ENCODE results near the gene IQGAP1. TPM values are rescaled to one million over a fixed set of nuclear protein-coding genes. Genes with fewer than 3 reads are reported as not detected.

Gene IQGAP1
- total RNA-seq, 6 experiments from 2014 or later: 12.2 to 43.7 (median 26.3) TPM

GRCh38 chr15:90364251-90364650, 23.8 kb upstream of the IQGAP1 start:
- Histone ChIP-seq H3K9me3 (no peaks in the 10 kb centered on the region), H3K27ac (no peak overlapping the region), H3K36me3 (peaks cover 0 to 4% (median 0%) of the 10 kb centered on the region in 4 donors), H3K27me3 (no peaks in the 10 kb centered on the region), H3K4me3 (no peak overlapping the region), H3K4me1 (no peaks in the 10 kb centered on the region)
- DNase-seq: no peak
- WGBS (ENCODE audit: insufficient coverage, low coverage, low lambda C conversion rate, missing lambda C conversion rate): 78% methylated on average over 2 of the region's 4 CpGs
- ATAC-seq: no peak
- intact Hi-C loops (cut with DNase I): no loop called here
- TF ChIP-seq POLR2A (IDR thresholded peaks at IDR 0.05) (no peak), CTCF (IDR thresholded peaks at IDR 0.05) (no peak)

GRCh38 chr15:90365414-90366055, 22.5 kb upstream of the IQGAP1 start:
- DNase-seq: no peak
- Histone ChIP-seq H3K4me1 (no peaks in the 10 kb centered on the region), H3K27me3 (no peaks in the 10 kb centered on the region), H3K36me3 (no peaks in the 10 kb centered on the region), H3K27ac (no peak overlapping the region), H3K9me3 (no peaks in the 10 kb centered on the region), H3K4me3 (no peak overlapping the region)
- no peak for ATAC-seq
- no peak for TF ChIP-seq POLR2A (IDR thresholded peaks at IDR 0.05)
- no peak for TF ChIP-seq CTCF (IDR thresholded peaks at IDR 0.05)
- intact Hi-C loops (cut with DNase I): no loop called here
- WGBS (ENCODE audit: insufficient coverage, low coverage, low lambda C conversion rate, missing lambda C conversion rate): 86% methylated on average over 13 of the region's 15 CpGs

GRCh38 chr15:90367576-90367975, 20.5 kb upstream of the IQGAP1 start:
- WGBS (ENCODE audit: insufficient coverage, low coverage, low lambda C conversion rate, missing lambda C conversion rate): 45% methylated on average over 3 of the region's 3 CpGs
- no peaks in the 10 kb centered on the region for H3K4me1 ChIP-seq
- no peaks in the 10 kb centered on the region for H3K9me3 ChIP-seq
- DNase-seq (no peak), ATAC-seq (peak in 3 of 4 donors; percentile 33 to 71 (median 56))
- no peak overlapping the region for H3K27ac ChIP-seq
- no peaks in the 10 kb centered on the region for H3K27me3 ChIP-seq
- H3K36me3 ChIP-seq: no peaks in the 10 kb centered on the region
- TF ChIP-seq CTCF (IDR thresholded peaks at IDR 0.05): no peak
- no peak for TF ChIP-seq POLR2A (IDR thresholded peaks at IDR 0.05)
- H3K4me3 ChIP-seq: no peak overlapping the region
- intact Hi-C loops (cut with DNase I): no loop called here

GRCh38 chr15:90375071-90375470, 13.0 kb upstream of the IQGAP1 start:
- H3K36me3 ChIP-seq: no peaks in the 10 kb centered on the region
- H3K27ac ChIP-seq: no peak overlapping the region
- H3K9me3 ChIP-seq: no peaks in the 10 kb centered on the region
- ATAC-seq: no peak
- no peaks in the 10 kb centered on the region for H3K4me1 ChIP-seq
- WGBS (ENCODE audit: insufficient coverage, low coverage, low lambda C conversion rate, missing lambda C conversion rate): 89% methylated on average over 7 of the region's 7 CpGs
- intact Hi-C loops (cut with DNase I): no loop called here
- H3K4me3 ChIP-seq: no peak overlapping the region
- TF ChIP-seq CTCF (IDR thresholded peaks at IDR 0.05) (no peak), POLR2A (IDR thresholded peaks at IDR 0.05) (no peak)
- DNase-seq: no peak
- no peaks in the 10 kb centered on the region for H3K27me3 ChIP-seq
